Activated CD8-positive, alpha-beta T cell treated with anti-CD3 and anti-CD28 coated beads, Interleukin-2, amount 10 ng/mL, durations not matched to agents 7 days and 5 days (primary cell): Measurements from ENCODE around the gene PCDHGB6. TPM values are rescaled to one million over a fixed set of nuclear protein-coding genes. Genes with fewer than 3 reads are reported as not detected.
"Not testable (repeated sequence)": the region's sequence is repeated elsewhere in the genome, so short reads cannot be mapped to it uniquely, and the experiment has no call there.

Experiments used
- ATAC-seq: fragments of 150-1000 bp; cut with Tn5 transposase; one replicate; pipeline ENCODE4 v1.10.0; 2021; ENCODE audit warnings: moderate library complexity
- CTCF ChIA-PET: fragments of 350-600 bp; sonication (Branson Sonifier 250); formaldehyde crosslinking; loops from one replicate; lab custom pipeline; 2021; ENCODE audit warnings: antibody characterized with exemption; lab: Charles Lee
- POLR2A ChIA-PET: fragments of 350-600 bp; sonication (Branson Sonifier 250); formaldehyde crosslinking; loops from one replicate; lab custom pipeline; 2021; ENCODE audit warnings: antibody characterized with exemption; lab: Charles Lee
- DNase-seq: peaks from one replicate; pipeline ENCODE4 v3.0.0-alpha.2; 2020
- H3K27ac Mint-ChIP-seq: one replicate; pipeline ENCODE4 v1.8.0; 2021; ENCODE audit warnings: mild to moderate bottlenecking, mixed read lengths
- H3K27me3 Mint-ChIP-seq: one replicate; pipeline ENCODE4 v1.8.0; 2021; ENCODE audit warnings: low read depth, mixed read lengths
- H3K36me3 Mint-ChIP-seq: one replicate; pipeline ENCODE4 v1.8.0; 2021; ENCODE audit warnings: low read depth, mixed read lengths
- H3K4me1 Mint-ChIP-seq: one replicate; pipeline ENCODE4 v1.8.0; 2021; ENCODE audit warnings: low read depth, mixed read lengths
- H3K4me3 Mint-ChIP-seq: one replicate; pipeline ENCODE4 v1.8.0; 2021; ENCODE audit warnings: mild to moderate bottlenecking, mixed read lengths
- H3K9me3 Mint-ChIP-seq: one replicate; pipeline ENCODE4 v1.8.0; 2022; ENCODE audit warnings: mixed read lengths; ENCODE audit not compliant: insufficient read depth
- total RNA-seq, 2 experiments: library from RNA; stranded (reverse); gene quantifications; one replicate each; pipeline ENCODE4 v1.2.3, GENCODE V29; 2021

The PCDHGB6 gene
- total RNA-seq, 2 experiments from 2014 or later = not detected

DNA sequence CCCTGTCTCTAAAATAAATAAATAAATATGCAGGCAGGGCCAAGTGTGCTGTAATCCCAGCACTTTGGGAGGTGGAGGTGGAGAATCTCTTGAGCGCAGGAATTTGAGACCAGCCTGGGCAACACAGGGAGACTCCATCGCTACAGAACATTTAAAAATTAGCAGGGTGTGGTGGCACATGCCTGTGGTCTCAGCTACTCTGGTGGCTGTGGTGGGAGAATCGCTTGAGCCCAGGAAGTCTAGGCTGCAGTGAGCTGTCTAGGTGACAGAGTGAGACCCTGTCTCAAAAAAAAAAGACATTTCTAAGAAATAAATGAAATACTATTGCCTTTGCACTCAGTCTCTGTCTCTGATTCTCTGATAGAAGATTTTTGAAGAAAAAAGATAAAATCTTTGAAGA is 3.8 kb downstream of the PCDHGB6 start:
- Mint-ChIP-seq H3K9me3 (peaks cover 25% of the 10 kb centered on the region), H3K4me3 (no peak overlapping the region), H3K4me1 (peaks cover 21% of the 10 kb centered on the region), H3K27ac (no peak overlapping the region), H3K36me3 (peaks cover 17% of the 10 kb centered on the region), H3K27me3 (peaks cover 63% of the 10 kb centered on the region)
- ATAC-seq (no peak), DNase-seq (no peak)
- ChIA-PET CTCF (interaction anchor here (3.7 to 4.1 kb wide), 2 partner anchors 91 to 102 kb away, joined by 14 to 36 read pairs; partner anchors contain the start of gene TAF7), POLR2A (no interaction called here)

DNA sequence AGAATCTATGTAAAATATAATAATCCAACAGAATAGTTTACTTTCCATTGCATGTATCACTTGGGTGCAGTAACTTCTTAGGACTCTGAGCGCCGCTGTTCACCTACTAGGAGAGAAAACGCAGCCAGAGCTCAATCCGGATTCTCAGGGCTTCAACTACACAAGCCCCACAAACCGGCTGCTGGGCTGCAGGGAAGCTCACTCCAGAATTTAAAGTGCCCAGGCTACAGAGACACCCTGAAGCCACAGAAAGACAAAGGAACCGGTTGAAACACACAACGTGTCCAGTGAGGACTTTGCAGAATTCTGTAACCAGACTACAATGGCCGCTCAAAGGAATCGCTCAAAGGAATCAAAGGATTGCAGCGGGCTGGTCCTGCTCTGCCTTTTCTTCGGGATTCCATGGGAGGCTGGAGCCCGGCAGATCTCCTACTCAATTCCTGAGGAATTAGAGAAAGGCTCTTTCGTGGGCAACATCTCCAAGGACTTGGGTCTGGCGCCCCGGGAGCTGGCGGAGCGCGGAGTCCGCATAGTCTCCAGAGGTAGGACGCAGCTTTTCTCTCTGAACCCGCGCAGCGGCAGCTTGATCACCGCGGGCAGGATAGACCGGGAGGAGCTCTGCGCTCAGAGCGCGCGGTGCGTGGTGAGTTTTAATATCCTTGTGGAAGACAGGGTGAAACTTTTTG is 5.2 kb downstream of the PCDHGB6 start, which contains the start of gene PCDHGA10:
Gene PCDHGA10, plus strand, starts transcription at position 134 of the 686 bp plus-strand sequence. Its CDS starts 189 bp downstream, at position 323.
- ChIA-PET CTCF (interaction anchor here (0.6 to 4.1 kb wide), 34 partner anchors 8 to 691 kb away, joined by 3 to 36 read pairs (median 5); partner anchors contain the start of genes PCDHGA11, PCDHGA12, PCDHGA4 and PCDHGA8), POLR2A (interaction anchor here (1.1 kb wide), 1 partner anchor 101 kb away, joined by 3 read pairs; no protein-coding TSS in a partner anchor)
- Mint-ChIP-seq H3K4me3 (peak within 1 kb of the TSS; percentile 71), H3K27ac (no peak within 1 kb of the TSS), H3K36me3 (peaks cover 19% of the 10 kb centered on the region), H3K4me1 (peaks cover 26% of the 10 kb centered on the region), H3K9me3 (peaks cover 25% of the 10 kb centered on the region), H3K27me3 (peaks cover 60% of the 10 kb centered on the region)
- ATAC-seq (peak; percentile 75), DNase-seq (peak; percentile 71)

DNA sequence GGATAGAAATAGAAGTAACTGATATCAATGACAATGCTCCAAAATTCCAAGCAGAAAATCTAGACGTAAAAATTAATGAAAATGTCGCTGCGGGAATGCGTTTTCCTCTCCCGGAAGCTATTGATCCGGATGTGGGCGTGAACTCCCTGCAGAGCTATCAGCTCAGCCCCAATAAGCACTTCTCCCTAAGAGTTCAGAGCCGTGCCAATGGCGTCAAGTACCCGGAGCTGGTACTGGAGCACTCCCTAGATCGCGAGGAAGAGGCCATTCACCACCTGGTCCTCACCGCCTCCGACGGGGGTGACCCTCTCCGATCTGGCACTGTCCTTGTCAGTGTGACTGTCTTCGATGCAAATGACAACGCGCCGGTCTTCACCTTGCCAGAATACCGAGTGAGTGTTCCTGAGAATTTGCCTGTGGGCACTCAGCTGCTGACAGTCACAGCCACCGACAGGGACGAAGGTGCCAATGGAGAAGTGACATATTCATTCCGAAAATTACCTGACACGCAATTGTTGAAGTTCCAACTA is 5.8 kb downstream of the PCDHGB6 start:
- peaks cover 25% of the 10 kb centered on the region for H3K9me3 Mint-ChIP-seq
- peaks cover 24% of the 10 kb centered on the region for H3K4me1 Mint-ChIP-seq
- H3K27ac Mint-ChIP-seq = no peak overlapping the region
- ATAC-seq (no peak), DNase-seq (no peak)
- ChIA-PET POLR2A (interaction anchor here (1.1 kb wide), 1 partner anchor 100 kb away, joined by 3 read pairs; no protein-coding TSS in a partner anchor), CTCF (interaction anchor here (0.9 to 4.1 kb wide), 27 partner anchors 8 to 154 kb away, joined by 3 to 36 read pairs (median 5); partner anchors contain the start of genes PCDHGA11, PCDHGA12, PCDHGA4 and PCDHGA8)
- peak overlapping the region; percentile 71 for H3K4me3 Mint-ChIP-seq
- H3K36me3 Mint-ChIP-seq = peaks cover 21% of the 10 kb centered on the region
- peaks cover 62% of the 10 kb centered on the region for H3K27me3 Mint-ChIP-seq

DNA sequence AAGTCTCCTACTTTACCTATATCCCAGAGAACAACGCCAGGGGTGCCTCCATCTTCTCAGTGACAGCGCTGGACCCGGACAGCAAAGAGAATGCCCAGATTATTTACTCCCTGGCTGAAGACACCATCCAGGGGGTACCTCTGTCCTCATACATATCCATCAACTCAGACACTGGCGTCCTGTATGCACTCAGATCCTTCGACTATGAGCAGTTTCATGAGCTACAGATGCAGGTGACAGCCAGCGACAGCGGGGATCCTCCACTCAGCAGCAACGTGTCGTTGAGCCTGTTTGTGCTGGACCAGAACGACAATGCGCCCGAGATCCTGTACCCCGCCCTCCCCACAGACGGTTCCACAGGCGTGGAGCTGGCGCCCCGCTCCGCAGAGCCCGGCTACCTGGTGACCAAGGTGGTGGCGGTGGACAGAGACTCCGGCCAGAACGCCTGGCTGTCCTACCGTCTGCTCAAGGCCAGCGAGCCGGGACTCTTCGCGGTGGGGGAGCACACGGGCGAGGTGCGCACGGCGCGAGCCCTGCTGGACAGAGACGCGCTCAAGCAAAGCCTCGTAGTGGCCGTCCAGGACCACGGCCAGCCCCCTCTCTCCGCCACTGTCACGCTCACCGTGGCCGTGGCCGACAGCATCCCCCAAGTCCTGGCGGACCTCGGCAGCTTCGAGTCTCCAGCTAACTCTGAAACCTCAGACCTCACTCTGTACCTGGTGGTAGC is 6.9 kb downstream of the PCDHGB6 start:
- H3K27ac Mint-ChIP-seq, POLR2A ChIA-PET, ATAC-seq, DNase-seq: not testable (repeated sequence)
- peaks cover 60% of the 10 kb centered on the region for H3K27me3 Mint-ChIP-seq
- peaks cover 23% of the 10 kb centered on the region for H3K9me3 Mint-ChIP-seq
- peak overlapping the region; percentile 10 for H3K4me3 Mint-ChIP-seq
- CTCF ChIA-PET = interaction anchor here (1.2 to 4.1 kb wide), 6 partner anchors 16 to 110 kb away, joined by 7 to 36 read pairs (median 16); partner anchors contain the start of genes PCDHGA12, PCDHGB4, PCDHGB5 and TAF7
- peaks cover 24% of the 10 kb centered on the region for H3K4me1 Mint-ChIP-seq
- peaks cover 21% of the 10 kb centered on the region for H3K36me3 Mint-ChIP-seq

DNA sequence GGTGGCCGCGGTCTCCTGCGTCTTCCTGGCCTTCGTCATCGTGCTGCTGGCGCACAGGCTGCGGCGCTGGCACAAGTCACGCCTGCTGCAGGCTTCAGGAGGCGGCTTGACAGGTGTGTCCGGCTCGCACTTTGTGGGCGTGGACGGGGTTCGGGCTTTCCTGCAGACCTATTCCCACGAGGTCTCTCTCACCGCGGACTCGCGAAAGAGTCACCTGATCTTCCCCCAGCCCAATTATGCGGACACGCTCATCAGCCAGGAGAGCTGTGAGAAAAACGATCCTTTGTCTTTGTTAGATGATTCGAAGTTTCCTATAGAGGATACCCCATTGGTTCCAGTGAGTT is 7.4 kb downstream of the PCDHGB6 start:
- ATAC-seq, H3K4me3 Mint-ChIP-seq, DNase-seq, H3K27ac Mint-ChIP-seq, POLR2A ChIA-PET: not testable (repeated sequence)
- Mint-ChIP-seq H3K36me3 (peaks cover 22% of the 10 kb centered on the region), H3K4me1 (peaks cover 24% of the 10 kb centered on the region), H3K9me3 (peaks cover 20% of the 10 kb centered on the region), H3K27me3 (peaks cover 57% of the 10 kb centered on the region)
- CTCF ChIA-PET = interaction anchor here (3.7 kb wide), 1 partner anchor 95 kb away, joined by 14 read pairs; the partner anchor contains the start of gene TAF7

DNA sequence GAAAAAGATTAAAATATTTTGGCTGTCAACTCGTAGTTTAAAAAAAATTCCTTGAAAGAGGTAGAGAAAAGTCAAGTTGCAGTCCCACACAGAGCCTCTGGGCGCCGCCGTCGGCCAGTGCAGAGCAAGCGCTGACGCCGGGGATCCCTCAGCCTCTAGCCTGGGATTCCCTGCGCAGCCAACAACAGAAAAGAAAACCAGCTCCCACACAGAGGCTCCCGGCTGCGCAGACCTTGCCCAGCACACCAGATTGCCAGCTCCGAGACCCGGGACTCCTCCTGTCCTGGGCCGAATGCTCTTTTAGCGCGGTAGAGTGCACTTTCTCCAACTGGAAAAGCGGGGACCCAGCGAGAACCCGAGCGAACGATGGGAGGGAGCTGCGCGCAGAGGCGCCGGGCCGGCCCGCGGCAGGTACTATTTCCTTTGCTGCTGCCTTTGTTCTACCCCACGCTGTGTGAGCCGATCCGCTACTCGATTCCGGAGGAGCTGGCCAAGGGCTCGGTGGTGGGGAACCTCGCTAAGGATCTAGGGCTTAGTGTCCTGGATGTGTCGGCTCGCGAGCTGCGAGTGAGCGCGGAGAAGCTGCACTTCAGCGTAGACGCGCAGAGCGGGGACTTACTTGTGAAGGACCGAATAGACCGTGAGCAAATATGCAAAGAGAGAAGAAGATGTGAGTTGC is 9.8 kb downstream of the PCDHGB6 start, which contains the start of gene PCDHGB7:
Gene PCDHGB7, plus strand, starts transcription at position 184 of the 679 bp plus-strand sequence. Its CDS starts 183 bp downstream, at position 367.
- ATAC-seq = peak; percentile 64
- DNase-seq = peak; percentile 52
- peaks cover 71% of the 10 kb centered on the region for H3K27me3 Mint-ChIP-seq
- peaks cover 27% of the 10 kb centered on the region for H3K9me3 Mint-ChIP-seq
- H3K4me1 Mint-ChIP-seq = peaks cover 30% of the 10 kb centered on the region
- H3K4me3 Mint-ChIP-seq = peak within 1 kb of the TSS; percentile 23
- CTCF ChIA-PET = interaction anchor here (1.0 to 2.6 kb wide), 5 partner anchors 10 to 146 kb away, joined by 3 to 12 read pairs (median 8); partner anchors contain the start of genes PCDHGB6 and TAF7
- H3K27ac Mint-ChIP-seq = peak within 1 kb of the TSS; percentile 18
- POLR2A ChIA-PET = not testable (repeated sequence)
- H3K36me3 Mint-ChIP-seq = peaks cover 35% of the 10 kb centered on the region

DNA sequence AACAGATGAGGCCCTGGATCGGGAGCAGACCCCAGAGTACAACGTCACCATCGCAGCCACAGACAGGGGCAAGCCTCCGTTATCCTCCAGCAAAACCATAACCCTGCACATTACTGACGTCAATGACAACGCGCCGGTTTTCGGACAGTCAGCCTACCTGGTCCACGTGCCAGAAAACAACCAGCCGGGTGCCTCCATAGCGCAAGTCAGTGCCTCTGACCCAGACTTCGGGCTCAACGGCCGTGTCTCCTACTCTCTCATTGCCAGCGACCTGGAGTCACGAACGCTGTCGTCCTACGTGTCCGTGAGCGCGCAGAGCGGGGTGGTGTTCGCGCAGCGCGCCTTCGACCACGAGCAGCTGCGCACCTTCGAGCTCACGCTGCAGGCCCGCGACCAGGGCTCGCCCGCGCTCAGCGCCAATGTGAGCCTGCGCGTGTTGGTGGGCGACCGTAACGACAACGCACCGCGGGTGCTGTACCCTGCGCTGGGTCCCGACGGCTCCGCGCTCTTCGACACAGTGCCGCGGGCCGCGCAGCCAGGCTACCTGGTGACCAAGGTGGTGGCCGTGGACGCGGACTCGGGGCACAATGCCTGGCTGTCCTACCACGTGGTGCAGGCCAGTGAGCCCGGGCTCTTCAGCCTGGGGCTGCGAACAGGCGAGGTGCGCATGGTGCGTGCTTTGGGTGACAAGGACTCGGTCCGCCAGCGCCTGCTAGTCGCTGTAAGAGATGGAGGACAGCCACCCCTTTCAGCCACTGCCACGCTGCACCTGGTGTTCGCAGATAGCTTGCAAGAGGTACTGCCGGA is 11.5 kb downstream of the PCDHGB6 start:
- H3K27ac Mint-ChIP-seq = peak overlapping the region; percentile 3
- ChIA-PET POLR2A (no interaction called here), CTCF (interaction anchor here (0.9 to 2.9 kb wide), 9 partner anchors 11 to 138 kb away, joined by 3 to 28 read pairs (median 8); partner anchors contain the start of genes PCDHGA12, PCDHGB3 and PCDHGB6)
- peaks cover 33% of the 10 kb centered on the region for H3K36me3 Mint-ChIP-seq
- peaks cover 24% of the 10 kb centered on the region for H3K9me3 Mint-ChIP-seq
- H3K27me3 Mint-ChIP-seq = peaks cover 68% of the 10 kb centered on the region
- no peak for ATAC-seq
- H3K4me1 Mint-ChIP-seq = peaks cover 15% of the 10 kb centered on the region
- peak overlapping the region; percentile 13 for H3K4me3 Mint-ChIP-seq
- no peak for DNase-seq

DNA sequence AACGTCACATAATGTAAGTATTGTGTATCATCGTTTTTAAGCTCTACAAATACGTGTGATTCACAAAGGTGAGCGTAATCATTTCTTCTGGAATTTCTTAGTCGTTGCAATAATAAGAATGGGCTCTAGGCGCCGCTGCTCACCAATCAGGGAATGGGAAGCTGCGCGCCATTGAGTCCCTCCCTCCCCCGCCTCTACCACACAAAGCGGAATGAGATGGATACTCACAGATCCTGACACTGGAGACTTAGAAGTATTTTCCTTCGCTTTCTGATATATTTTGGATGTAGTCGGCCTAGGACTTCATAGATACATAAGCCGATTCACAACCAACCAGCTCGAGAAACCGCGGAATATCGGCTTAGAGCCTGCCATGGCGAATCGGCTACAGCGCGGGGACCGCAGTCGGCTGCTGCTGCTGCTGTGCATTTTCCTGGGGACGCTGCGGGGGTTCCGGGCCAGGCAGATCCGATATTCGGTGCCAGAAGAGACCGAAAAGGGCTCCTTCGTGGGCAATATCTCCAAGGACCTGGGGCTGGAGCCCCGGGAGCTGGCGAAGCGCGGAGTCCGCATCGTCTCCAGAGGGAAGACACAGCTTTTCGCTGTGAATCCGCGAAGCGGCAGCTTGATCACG is 13.2 kb downstream of the PCDHGB6 start, which contains the start of gene PCDHGA11:
Gene PCDHGA11, plus strand, starts transcription at position 197 of the 634 bp plus-strand sequence. Its CDS starts 177 bp downstream, at position 374.
- DNase-seq (peak; percentile 53), ATAC-seq (no peak)
- Mint-ChIP-seq H3K4me1 (peaks cover 11% of the 10 kb centered on the region), H3K36me3 (peaks cover 29% of the 10 kb centered on the region), H3K4me3 (peak within 1 kb of the TSS; percentile 69), H3K9me3 (peaks cover 24% of the 10 kb centered on the region), H3K27me3 (peaks cover 62% of the 10 kb centered on the region), H3K27ac (peak within 1 kb of the TSS; percentile 35)
- POLR2A ChIA-PET = no interaction called here
- CTCF ChIA-PET = interaction anchor here (0.7 to 3.2 kb wide), 27 partner anchors 8 to 1376 kb away, joined by 3 to 28 read pairs (median 5); partner anchors contain the start of genes PCDHB10, PCDHB14, PCDHB15 and PCDHGA10

DNA sequence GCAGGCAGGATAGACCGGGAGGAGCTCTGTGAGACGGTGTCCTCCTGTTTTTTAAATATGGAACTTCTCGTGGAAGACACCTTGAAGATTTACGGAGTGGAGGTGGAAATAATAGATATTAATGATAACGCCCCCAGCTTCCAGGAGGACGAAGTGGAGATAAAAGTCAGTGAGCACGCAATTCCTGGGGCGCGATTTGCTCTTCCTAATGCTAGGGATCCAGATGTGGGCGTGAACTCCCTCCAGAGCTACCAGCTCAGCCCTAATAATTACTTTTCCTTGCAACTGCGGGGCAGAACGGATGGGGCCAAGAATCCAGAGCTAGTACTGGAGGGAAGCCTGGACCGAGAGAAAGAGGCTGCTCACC is 13.7 kb downstream of the PCDHGB6 start:
- POLR2A ChIA-PET = no interaction called here
- Mint-ChIP-seq H3K9me3 (peaks cover 24% of the 10 kb centered on the region), H3K27ac (no peak overlapping the region)

More for the DNA sequence above, 13.7 kb downstream of the PCDHGB6 start:
- peaks cover 29% of the 10 kb centered on the region for H3K36me3 Mint-ChIP-seq
- ATAC-seq (no peak), DNase-seq (no peak)
- CTCF ChIA-PET = interaction anchor here (0.7 to 3.2 kb wide), 25 partner anchors 9 to 1376 kb away, joined by 3 to 28 read pairs (median 5); partner anchors contain the start of genes PCDHB10, PCDHB14, PCDHB15 and PCDHGA10
- H3K4me1 Mint-ChIP-seq = peaks cover 11% of the 10 kb centered on the region
- H3K27me3 Mint-ChIP-seq = peaks cover 58% of the 10 kb centered on the region
- H3K4me3 Mint-ChIP-seq = peak overlapping the region; percentile 69
